Activated CD4-positive, alpha-beta memory T cell treated with anti-CD3 and anti-CD28 coated beads, Interleukin-2, amount 10 ng/mL, durations not matched to agents 7 days and 5 days (primary cell): ENCODE results near the gene RYR3. TPM values are rescaled to one million over a fixed set of nuclear protein-coding genes. Genes with fewer than 3 reads are reported as not detected.

Source experiments
- CTCF ChIA-PET: fragments of 350-600 bp; sonication (Branson Sonifier 250); formaldehyde crosslinking; loops from one replicate; lab custom pipeline; 2021; ENCODE audit warnings: antibody characterized with exemption, inconsistent platforms; lab: Charles Lee
- POLR2A ChIA-PET: fragments of 350-600 bp; sonication (Branson Sonifier 250); formaldehyde crosslinking; loops from one replicate; lab custom pipeline; 2021; ENCODE audit warnings: antibody characterized with exemption; lab: Charles Lee
- DNase-seq: peaks from one replicate; pipeline ENCODE4 v3.0.0-alpha.2; 2020
- H3K27ac Mint-ChIP-seq: one replicate; pipeline ENCODE4 v1.8.0; 2021; ENCODE audit warnings: mild to moderate bottlenecking, mixed read lengths
- H3K27me3 Mint-ChIP-seq: one replicate; pipeline ENCODE4 v1.8.0; 2021; ENCODE audit warnings: mixed read lengths
- H3K36me3 Mint-ChIP-seq: one replicate; pipeline ENCODE4 v1.8.0; 2021; ENCODE audit warnings: low read depth, mixed read lengths
- H3K4me1 Mint-ChIP-seq: one replicate; pipeline ENCODE4 v1.8.0; 2021; ENCODE audit warnings: mixed read lengths
- H3K4me3 Mint-ChIP-seq: one replicate; pipeline ENCODE4 v1.8.0; 2021; ENCODE audit warnings: mild to moderate bottlenecking, mixed read lengths
- H3K9me3 Mint-ChIP-seq: one replicate; pipeline ENCODE4 v1.8.0; 2021; ENCODE audit warnings: mixed read lengths
- total RNA-seq, 2 experiments: library from RNA; stranded (reverse); gene quantifications; one replicate each; pipeline ENCODE4 v1.2.3, GENCODE V29; 2021

Gene RYR3
- total RNA-seq, 2 experiments from 2014 or later: not detected

- ChIA-PET CTCF (no interaction called here), POLR2A (no interaction called here)
- no peak for DNase-seq
- H3K27ac Mint-ChIP-seq: no peak overlapping the region
- H3K27me3 Mint-ChIP-seq: peaks cover 4% of the 10 kb centered on the region
- no peak overlapping the region for H3K4me3 Mint-ChIP-seq
- no peaks in the 10 kb centered on the region for H3K36me3 Mint-ChIP-seq
- H3K4me1 Mint-ChIP-seq: no peaks in the 10 kb centered on the region
- no peaks in the 10 kb centered on the region for H3K9me3 Mint-ChIP-seq
These were observed 12.1 kb upstream of the RYR3 start for GRCh38 chr15:33298631-33299030.

- ChIA-PET POLR2A (no interaction called here), CTCF (no interaction called here)
These were observed 5.8 kb upstream of the RYR3 start for GRCh38 chr15:33304924-33305323.

GRCh38 chr15:33309602-33310276, 1.0 kb upstream of the RYR3 start:
- peaks cover 44% of the 10 kb centered on the region for H3K27me3 Mint-ChIP-seq

More at GRCh38 chr15:33304924-33305323, 5.8 kb upstream of the RYR3 start:
- DNase-seq: no peak
- no peak overlapping the region for H3K4me3 Mint-ChIP-seq
- H3K27ac Mint-ChIP-seq: no peak overlapping the region
- no peaks in the 10 kb centered on the region for H3K4me1 Mint-ChIP-seq
- H3K36me3 Mint-ChIP-seq: no peaks in the 10 kb centered on the region
- H3K27me3 Mint-ChIP-seq: peaks cover 24% of the 10 kb centered on the region
- no peaks in the 10 kb centered on the region for H3K9me3 Mint-ChIP-seq

GRCh38 chr15:33311312-33311971, 675 bp downstream of the RYR3 start:
- Mint-ChIP-seq H3K27me3 (peaks cover 37% of the 10 kb centered on the region), H3K4me1 (no peaks in the 10 kb centered on the region), H3K4me3 (no peak overlapping the region), H3K36me3 (no peaks in the 10 kb centered on the region), H3K9me3 (no peaks in the 10 kb centered on the region), H3K27ac (no peak overlapping the region)
- DNase-seq: no peak
- ChIA-PET CTCF (no interaction called here), POLR2A (no interaction called here)

More at GRCh38 chr15:33309602-33310276, 1.0 kb upstream of the RYR3 start:
- DNase-seq: no peak
- Mint-ChIP-seq H3K36me3 (no peaks in the 10 kb centered on the region), H3K27ac (no peak overlapping the region), H3K9me3 (no peaks in the 10 kb centered on the region), H3K4me3 (no peak overlapping the region), H3K4me1 (no peaks in the 10 kb centered on the region)
- ChIA-PET POLR2A (no interaction called here), CTCF (interaction anchor here (1.5 kb wide), 1 partner anchor 391 kb away, joined by 4 read pairs; no protein-coding TSS in a partner anchor)

GRCh38 chr15:33313491-33313890, 2.7 kb downstream of the RYR3 start:
- Mint-ChIP-seq H3K4me3 (no peak overlapping the region), H3K27ac (no peak overlapping the region), H3K27me3 (peaks cover 37% of the 10 kb centered on the region), H3K36me3 (no peaks in the 10 kb centered on the region), H3K9me3 (no peaks in the 10 kb centered on the region), H3K4me1 (no peaks in the 10 kb centered on the region)
- ChIA-PET CTCF (no interaction called here), POLR2A (no interaction called here)
- no peak for DNase-seq

- no peak for DNase-seq
- H3K27me3 Mint-ChIP-seq: peaks cover 35% of the 10 kb centered on the region
- POLR2A ChIA-PET: no interaction called here
- no peaks in the 10 kb centered on the region for H3K9me3 Mint-ChIP-seq
- no peak overlapping the region for H3K4me3 Mint-ChIP-seq
- CTCF ChIA-PET: no interaction called here
- H3K4me1 Mint-ChIP-seq: no peaks in the 10 kb centered on the region
- no peaks in the 10 kb centered on the region for H3K36me3 Mint-ChIP-seq
- no peak overlapping the region for H3K27ac Mint-ChIP-seq
These were observed 3.3 kb downstream of the RYR3 start for GRCh38 chr15:33314069-33314468.

GRCh38 chr15:33315044-33315443, 4.3 kb downstream of the RYR3 start:
- DNase-seq: no peak
- CTCF ChIA-PET: no interaction called here
- H3K36me3 Mint-ChIP-seq: no peaks in the 10 kb centered on the region
- POLR2A ChIA-PET: no interaction called here
- H3K27me3 Mint-ChIP-seq: peaks cover 26% of the 10 kb centered on the region
- no peaks in the 10 kb centered on the region for H3K9me3 Mint-ChIP-seq
- no peak overlapping the region for H3K27ac Mint-ChIP-seq
- no peaks in the 10 kb centered on the region for H3K4me1 Mint-ChIP-seq
- H3K4me3 Mint-ChIP-seq: no peak overlapping the region

- no peak for DNase-seq
- Mint-ChIP-seq H3K9me3 (no peaks in the 10 kb centered on the region), H3K4me1 (no peaks in the 10 kb centered on the region), H3K27ac (no peak overlapping the region), H3K36me3 (no peaks in the 10 kb centered on the region), H3K27me3 (peaks cover 7% of the 10 kb centered on the region), H3K4me3 (no peak overlapping the region)
- ChIA-PET CTCF (no interaction called here), POLR2A (no interaction called here)
These were observed 7.1 kb downstream of the RYR3 start for GRCh38 chr15:33317896-33318295.

- H3K9me3 Mint-ChIP-seq: no peaks in the 10 kb centered on the region
- H3K27ac Mint-ChIP-seq: no peak overlapping the region
These were observed 9.2 kb downstream of the RYR3 start for GRCh38 chr15:33320017-33320416.

GRCh38 chr15:33322091-33322490, 11.3 kb downstream of the RYR3 start:
- CTCF ChIA-PET: no interaction called here
- no peak for DNase-seq
- POLR2A ChIA-PET: no interaction called here
- no peaks in the 10 kb centered on the region for H3K9me3 Mint-ChIP-seq
- H3K36me3 Mint-ChIP-seq: no peaks in the 10 kb centered on the region
- no peak overlapping the region for H3K4me3 Mint-ChIP-seq
- no peaks in the 10 kb centered on the region for H3K4me1 Mint-ChIP-seq
- peaks cover 3% of the 10 kb centered on the region for H3K27me3 Mint-ChIP-seq
- H3K27ac Mint-ChIP-seq: no peak overlapping the region

More at GRCh38 chr15:33320017-33320416, 9.2 kb downstream of the RYR3 start:
- no peaks in the 10 kb centered on the region for H3K27me3 Mint-ChIP-seq
- no peak overlapping the region for H3K4me3 Mint-ChIP-seq
- DNase-seq: no peak
- H3K4me1 Mint-ChIP-seq: no peaks in the 10 kb centered on the region
- CTCF ChIA-PET: no interaction called here
- POLR2A ChIA-PET: no interaction called here
- H3K36me3 Mint-ChIP-seq: no peaks in the 10 kb centered on the region

GRCh38 chr15:33324609-33325008, 13.8 kb downstream of the RYR3 start:
- Mint-ChIP-seq H3K36me3 (no peaks in the 10 kb centered on the region), H3K27ac (no peak overlapping the region), H3K4me1 (no peaks in the 10 kb centered on the region), H3K9me3 (no peaks in the 10 kb centered on the region), H3K4me3 (no peak overlapping the region), H3K27me3 (peaks cover 6% of the 10 kb centered on the region)
- CTCF ChIA-PET: no interaction called here
- DNase-seq: no peak
- POLR2A ChIA-PET: no interaction called here

GRCh38 chr15:33326908-33327307, 16.1 kb downstream of the RYR3 start:
- Mint-ChIP-seq H3K27ac (no peak overlapping the region), H3K9me3 (no peaks in the 10 kb centered on the region), H3K27me3 (peaks cover 6% of the 10 kb centered on the region), H3K36me3 (no peaks in the 10 kb centered on the region), H3K4me1 (no peaks in the 10 kb centered on the region), H3K4me3 (no peak overlapping the region)
- CTCF ChIA-PET: no interaction called here
- POLR2A ChIA-PET: no interaction called here
- no peak for DNase-seq

GRCh38 chr15:33328106-33328505, 17.3 kb downstream of the RYR3 start:
- no peaks in the 10 kb centered on the region for H3K4me1 Mint-ChIP-seq
- DNase-seq: no peak
- H3K4me3 Mint-ChIP-seq: no peak overlapping the region
- H3K27me3 Mint-ChIP-seq: peaks cover 8% of the 10 kb centered on the region
- CTCF ChIA-PET: no interaction called here
- H3K9me3 Mint-ChIP-seq: no peaks in the 10 kb centered on the region
- H3K36me3 Mint-ChIP-seq: no peaks in the 10 kb centered on the region
- POLR2A ChIA-PET: no interaction called here
- H3K27ac Mint-ChIP-seq: no peak overlapping the region

- Mint-ChIP-seq H3K4me1 (no peaks in the 10 kb centered on the region), H3K36me3 (no peaks in the 10 kb centered on the region), H3K27me3 (peaks cover 13% of the 10 kb centered on the region), H3K9me3 (no peaks in the 10 kb centered on the region), H3K4me3 (no peak overlapping the region), H3K27ac (no peak overlapping the region)
- POLR2A ChIA-PET: no interaction called here
- DNase-seq: no peak
- CTCF ChIA-PET: no interaction called here
These were observed 18.7 kb downstream of the RYR3 start for GRCh38 chr15:33329457-33329856.
